GM12878 (cell line): Measurements from ENCODE around the gene HDDC3. TPM values are rescaled to one million over a fixed set of nuclear protein-coding genes. Genes with fewer than 3 reads are reported as not detected.

Source experiments
- BMI1 ChIP-seq: fragments of 450-650 bp; IDR thresholded peaks from 2 replicates; pipeline ENCODE4 v1.6.1; 2016; ENCODE audit warnings: mild to moderate bottlenecking, moderate library complexity, borderline replicate concordance
- BRCA1 ChIP-seq: IDR thresholded peaks from 2 replicates; pipeline ENCODE4 v1.6.1; 2011; ENCODE audit warnings: low read depth, low read length, improper control_type of control experiment
- CBFB ChIP-seq: IDR thresholded peaks from 2 replicates; pipeline ENCODE4 v1.6.1; 2016; ENCODE audit warnings: antibody characterized with exemption, low read depth
- CHD1 ChIP-seq: IDR thresholded peaks from 2 replicates; pipeline ENCODE4 v1.6.1; 2012; ENCODE audit warnings: low read depth, low read length, improper control_type of control experiment
- CREM ChIP-seq: IDR thresholded peaks from 2 replicates; pipeline ENCODE4 v1.6.1; 2014; ENCODE audit warnings: antibody characterized with exemption, low read depth
- E4F1 ChIP-seq: fragments of 450-650 bp; IDR thresholded peaks from 2 replicates; pipeline ENCODE4 v1.6.1; 2018; ENCODE audit warnings: borderline replicate concordance, mild to moderate bottlenecking; ENCODE audit not compliant: partially characterized antibody
- GABPA ChIP-seq: IDR thresholded peaks from 2 replicates; pipeline ENCODE4 v1.6.1; 2014; ENCODE audit warnings: antibody characterized with exemption, low read depth, mild to moderate bottlenecking, inconsistent platforms
- MLLT1 ChIP-seq: fragments of 450-650 bp; IDR thresholded peaks from 2 replicates; pipeline ENCODE4 v1.6.1; 2016; ENCODE audit warnings: mild to moderate bottlenecking
- MTA2 ChIP-seq: fragments of 450-650 bp; IDR thresholded peaks from 2 replicates; pipeline ENCODE4 v1.6.1; 2016; ENCODE audit warnings: low read depth, mild to moderate bottlenecking, moderate library complexity
- MXI1 ChIP-seq: fragments of 150-350 bp; IDR thresholded peaks from 2 replicates; pipeline ENCODE4 v1.6.1; 2011; ENCODE audit warnings: low read depth, mild to moderate bottlenecking, inconsistent platforms, low read length, improper control_type of control experiment
- NKRF ChIP-seq: fragments of 450-650 bp; conservative IDR thresholded peaks from 2 replicates; pipeline ENCODE4 v1.6.1; 2017; ENCODE audit warnings: mild to moderate bottlenecking, moderate library complexity
- NRF1 ChIP-seq: conservative IDR thresholded peaks from 2 replicates; pipeline ENCODE4 v1.6.1; 2011; ENCODE audit warnings: mild to moderate bottlenecking, low read depth, low read length, improper control_type of control experiment
- POLR2AphosphoS2 ChIP-seq: IDR thresholded peaks from 2 replicates; pipeline ENCODE4 v1.6.1; 2011; ENCODE audit warnings: low read depth, mild to moderate bottlenecking, low read length, improper control_type of control experiment, moderate library complexity
- POU2F2 ChIP-seq: IDR thresholded peaks from 3 replicates; pipeline ENCODE4 v1.6.1; 2011; ENCODE audit warnings: low read depth, mild to moderate bottlenecking, low read length, borderline replicate concordance
- RAD51 ChIP-seq: fragments of 450-650 bp; IDR thresholded peaks from 2 replicates; pipeline ENCODE4 v1.6.1; 2016; ENCODE audit warnings: moderate library complexity, mild to moderate bottlenecking, inconsistent platforms
- RB1 ChIP-seq: fragments of 450-650 bp; formaldehyde crosslinking; IDR thresholded peaks from 2 replicates; pipeline ENCODE4 v1.6.1; 2017; ENCODE audit warnings: mild to moderate bottlenecking, borderline replicate concordance
- RELB ChIP-seq: fragments of 450-650 bp; IDR thresholded peaks from 2 replicates; pipeline ENCODE4 v1.6.1; 2017; ENCODE audit warnings: low read depth, mild to moderate bottlenecking, moderate library complexity
- SREBF1 ChIP-seq: IDR thresholded peaks from 2 replicates; pipeline ENCODE4 v1.6.1; 2012; ENCODE audit warnings: mild to moderate bottlenecking, low read length
- SRF ChIP-seq, 2 experiments: IDR thresholded peaks; 2 replicates each; pipeline ENCODE4 v1.6.1; 2011; ENCODE audit warnings: low read depth in 2 of 2, low read length in 2 of 2, mild to moderate bottlenecking in 1 of 2, moderate library complexity in 1 of 2
- STAT3 ChIP-seq: IDR thresholded peaks from 2 replicates; pipeline ENCODE4 v1.6.1; 2011; ENCODE audit warnings: low read depth, low read length, improper control_type of control experiment
- TBL1XR1 ChIP-seq: IDR thresholded peaks from 2 replicates; pipeline ENCODE4 v1.6.1; 2012; ENCODE audit warnings: low read depth, low read length, improper control_type of control experiment
- ZNF217 ChIP-seq: fragments of 450-650 bp; IDR thresholded peaks from 2 replicates; pipeline ENCODE4 v1.6.1; 2017; ENCODE audit warnings: antibody characterized with exemption, mild to moderate bottlenecking
- polyA plus RNA-seq, 11 experiments: library from polyadenylated mRNA; depleted of rRNA in 4 of 11; unstranded in 6 of 11; stranded (reverse) in 5 of 11; fragments of >200 nt; fragmentation: Nextera tagmentation in 4 of 11; fragmentation: Illumina TruSeq in 1 of 11; extraction: Ambion mirVana in 4 of 11; extraction: Trizol in 1 of 11; gene quantifications; 1 replicate in 1 of 11; 2 replicates in 10 of 11; pipeline versions ENCODE4 v1.2.1 to v1.2.3, GENCODE V29; 2011 to 2016; ENCODE audit warnings: inconsistent platforms in 2 of 11, missing spikeins in 2 of 11, low read depth in 1 of 11
- total RNA-seq, 4 experiments: library from RNA; depleted of rRNA in 3 of 4; stranded (reverse); fragments of >200 nt in 3 of 4; fragmentation: Illumina TruSeq in 1 of 4; extraction: Trizol in 1 of 4; gene quantifications; 2 replicates each; pipeline versions ENCODE4 v1.2.1 to v1.2.3, GENCODE V29; 2013 to 2021

HDDC3 gene
- total and polyA plus RNA-seq, 10 of the 15 experiments (the other 5 are each of a cell fraction or from before 2014, with no cell fraction given): 5.6 to 39.5 (median 23.0) TPM

GRCh38 chr15:90931828-90932659 is at the start of gene HDDC3 (continued):
- TF ChIP-seq MLLT1: peak; percentile 72; the same call in 1 of the 2 replicates
- 0 out of 2 replicates have a peak, but pooled peaks have one; percentile 9 for TF ChIP-seq BRCA1
- TF ChIP-seq ZNF217: no peak
- TF ChIP-seq CBFB: no peak; the same call in 1 of the 2 replicates
- no peak for TF ChIP-seq BMI1
- no peak for TF ChIP-seq POLR2AphosphoS2
- peak; percentile 79 for TF ChIP-seq NKRF
- no peak; the same call in 1 of the 2 replicates for TF ChIP-seq CHD1
- peak; percentile 72 for TF ChIP-seq CREM
- no peak for TF ChIP-seq RAD51
- no peak for TF ChIP-seq STAT3
- TF ChIP-seq E4F1: no peak
- peak; percentile 48 for TF ChIP-seq RELB
- TF ChIP-seq GABPA: no peak
- peak; percentile 8; the same call in 1 of the 2 replicates for TF ChIP-seq MTA2
- no peak for TF ChIP-seq SREBF1
- TF ChIP-seq RB1: peak; percentile 64; the same call in 1 of the 2 replicates
- 0 out of 2 replicates have a peak, but pooled peaks have one; percentile 10 for TF ChIP-seq NRF1
- TF ChIP-seq SRF (IDR thresholded peaks at IDR 0.05; ENCODE audit: low read depth in 2 of 2, low read length in 2 of 2): 0 out of 4 replicates have a peak, but pooled peaks of 1 of the 2 experiments have one; percentile 24
- TF ChIP-seq TBL1XR1: peak; percentile 76
- TF ChIP-seq MXI1: peak; percentile 89
- peak; percentile 84 for TF ChIP-seq POU2F2
